T-cell (primary cell): Measurements from ENCODE around the gene FMN1. TPM values are rescaled to one million over a fixed set of nuclear protein-coding genes. Genes with fewer than 3 reads are reported as not detected.
A peak's percentile ranks its signal among the peaks of the same experiment; 100 is the strongest.

Experiments used
- ATAC-seq, 4 experiments: fragments of 200-7000 bp in 3 of 4; fragments of 150-1000 bp in 1 of 4; cut with Tn5 transposase; replicated peaks in 1 of 4; 1 replicate in 3 of 4; 2 replicates in 1 of 4; pipeline ENCODE4 v1.10.0; 2021; ENCODE audit warnings: moderate library complexity in 3 of 4, mild to moderate bottlenecking in 2 of 4, moderate number of reproducible peaks in 1 of 4
- CTCF ChIA-PET, 2 donors: fragments of 300-600 bp; sonication (Branson Sonifier 250); formaldehyde crosslinking; loops; one replicate each; lab custom pipeline; 2022; ENCODE audit warnings: antibody characterized with exemption in 2 of 2; lab: Charles Lee
- POLR2A ChIA-PET, 2 donors: fragments of 300-600 bp; sonication (Branson Sonifier 250); formaldehyde crosslinking; loops; one replicate each; lab custom pipeline; 2022; ENCODE audit warnings: antibody characterized with exemption in 2 of 2; lab: Charles Lee
- DNase-seq, 35 experiments: peaks; one replicate each; pipeline versions ENCODE4 v3.0.0 to v3.0.0-alpha.2; 2013 to 2023
- H3K27ac ChIP-seq: one replicate; pipeline ENCODE4 v1.5.1; 2013; ENCODE audit warnings: low read length
- H3K27me3 ChIP-seq, 2 experiments: replicated peaks in 1 of 2; 1 replicate in 1 of 2; 2 replicates in 1 of 2; pipeline versions ENCODE4 v1.6.1 to v1.7.0; 2013; ENCODE audit warnings: low read length in 1 of 2, mixed read lengths in 1 of 2; ENCODE audit not compliant: control insufficient read depth in 2 of 2, insufficient read depth in 2 of 2; ENCODE audit errors: extremely low read depth in 1 of 2
- H3K36me3 ChIP-seq, 2 donors: 1 replicate in 1 of 2; 2 replicates in 1 of 2; pipeline versions ENCODE4 v1.6.1 to v1.7.0; 2013; ENCODE audit warnings: low read length in 1 of 2; ENCODE audit not compliant: control insufficient read depth in 2 of 2, insufficient read depth in 1 of 2; ENCODE audit errors: extremely low read depth in 1 of 2
- H3K4me1 ChIP-seq, 2 experiments: 1 replicate in 1 of 2; 2 replicates in 1 of 2; pipeline versions ENCODE4 v1.6.1 to v1.7.0; 2013; ENCODE audit warnings: low read length in 2 of 2, mixed read lengths in 1 of 2; ENCODE audit not compliant: insufficient read depth in 2 of 2, control insufficient read depth in 1 of 2; ENCODE audit errors: extremely low read depth in 1 of 2
- H3K4me3 ChIP-seq, 2 donors: 1 replicate in 1 of 2; 2 replicates in 1 of 2; pipeline versions ENCODE4 v1.5.1 to v1.7.0; 2013; ENCODE audit warnings: mild to moderate bottlenecking in 2 of 2, low read length in 1 of 2, moderate library complexity in 1 of 2; ENCODE audit not compliant: control insufficient read depth in 1 of 2; ENCODE audit errors: extremely low read depth in 1 of 2
- H3K9me3 ChIP-seq: 2 replicates; pipeline ENCODE4 v1.7.0; 2013
- H3K27ac Mint-ChIP-seq, 2 donors: one replicate each; pipeline ENCODE4 v1.8.0; 2020 to 2021; ENCODE audit warnings: mild to moderate bottlenecking in 2 of 2, mixed read lengths in 2 of 2
- H3K27me3 Mint-ChIP-seq, 2 donors: one replicate each; pipeline ENCODE4 v1.8.0; 2021 to 2022; ENCODE audit warnings: mixed read lengths in 2 of 2
- H3K36me3 Mint-ChIP-seq: one replicate; pipeline ENCODE4 v1.8.0; 2021; ENCODE audit warnings: mixed read lengths
- H3K4me1 Mint-ChIP-seq, 3 donors: one replicate each; pipeline ENCODE4 v1.8.0; 2020 to 2022; ENCODE audit warnings: mixed read lengths in 3 of 3, mild to moderate bottlenecking in 1 of 3
- H3K4me3 Mint-ChIP-seq, 3 donors: one replicate each; pipeline ENCODE4 v1.8.0; 2020 to 2022; ENCODE audit warnings: mild to moderate bottlenecking in 3 of 3, mixed read lengths in 3 of 3, moderate library complexity in 3 of 3
- H3K9me3 Mint-ChIP-seq, 3 donors: one replicate each; pipeline ENCODE4 v1.8.0; 2020 to 2022; ENCODE audit warnings: mixed read lengths in 3 of 3
- WGBS: methylation state at CpG from one replicate; pipeline ENCODE4 v1.1.5; 2013; ENCODE audit warnings: missing lambda C conversion rate; ENCODE audit not compliant: insufficient coverage; 5-methylcytosine and 5-hydroxymethylcytosine counted together
- total RNA-seq, 35 experiments: library from RNA in 6 of 35; stranded (reverse) in 6 of 35; fragments of 120-200 nt in 1 of 35; gene quantifications; one replicate each; pipeline versions ENCODE4 v1.2.1 to v1.2.4 and lab custom pipeline; 2013 to 2026

FMN1 gene
- total RNA-seq, 5 donors from 2014 or later (not counting 1 experiment from before 2014, with no cell fraction given): 0.20 to 22.4 (median 14.9) TPM

GRCh38 chr15:32717426-32718226 lies 476.9 kb downstream of the FMN1 start, which contains the start of gene GREM1:
Gene GREM1 (plus strand): TSS chr15:32718004. CDS start chr15:32730691, 12,687 bp downstream.
- 5% methylated on average over 91 of the region's 99 CpGs for WGBS
- H3K27me3 Mint-ChIP-seq: peaks cover 55 to 62% of the 10 kb centered on the region in 2 donors
- H3K36me3 Mint-ChIP-seq: no peaks in the 10 kb centered on the region
- ATAC-seq: no peak
- no peaks in the 10 kb centered on the region for H3K36me3 ChIP-seq
- H3K9me3 Mint-ChIP-seq: no peaks in the 10 kb centered on the region
- DNase-seq: no peak
- H3K27ac ChIP-seq: no peak within 1 kb of the TSS
- ChIA-PET CTCF (no interaction called here), POLR2A (no interaction called here)
- H3K9me3 ChIP-seq: no peaks in the 10 kb centered on the region
- H3K27me3 ChIP-seq: peaks cover 32% of the 10 kb centered on the region in 2 experiments
- peaks cover 23 to 28% (median 24%) of the 10 kb centered on the region in 3 donors for H3K4me1 Mint-ChIP-seq
- no peak within 1 kb of the TSS for H3K4me3 ChIP-seq
- H3K27ac Mint-ChIP-seq: no peak within 1 kb of the TSS
- peak within 1 kb of the TSS in 2 of 3 donors; percentile 43 to 61 for H3K4me3 Mint-ChIP-seq
- peaks cover 0 to 14% of the 10 kb centered on the region in 2 experiments for H3K4me1 ChIP-seq

- POLR2A ChIA-PET: no interaction called here
- DNase-seq (no peak), ATAC-seq (no peak)
- no peaks in the 10 kb centered on the region for H3K9me3 Mint-ChIP-seq
- H3K27me3 Mint-ChIP-seq: peaks cover 50 to 61% of the 10 kb centered on the region in 2 donors
- no peaks in the 10 kb centered on the region for H3K36me3 Mint-ChIP-seq
- peak overlapping the region in 1 of 3 donors; percentile 55 for H3K4me3 Mint-ChIP-seq
- H3K27ac ChIP-seq: no peak overlapping the region
- H3K9me3 ChIP-seq: no peaks in the 10 kb centered on the region
- peaks cover 32 to 34% of the 10 kb centered on the region in 2 experiments for H3K27me3 ChIP-seq
- H3K36me3 ChIP-seq: no peaks in the 10 kb centered on the region
- WGBS: 4% methylated on average over 7 of the region's 21 CpGs
- no peak overlapping the region for H3K4me3 ChIP-seq
- peaks cover 23 to 28% (median 24%) of the 10 kb centered on the region in 3 donors for H3K4me1 Mint-ChIP-seq
- H3K4me1 ChIP-seq: peaks cover 0 to 14% of the 10 kb centered on the region in 2 experiments
- H3K27ac Mint-ChIP-seq: no peak overlapping the region
- CTCF ChIA-PET: no interaction called here
These were observed 477.5 kb downstream of the FMN1 start for GRCh38 chr15:32716915-32717425.

- ChIA-PET CTCF (no interaction called here), POLR2A (no interaction called here)
- Histone ChIP-seq H3K27me3 (peaks cover 32 to 34% of the 10 kb centered on the region in 2 experiments), H3K27ac (no peak overlapping the region), H3K9me3 (no peaks in the 10 kb centered on the region), H3K4me1 (peaks cover 0 to 14% of the 10 kb centered on the region in 2 experiments), H3K36me3 (no peaks in the 10 kb centered on the region), H3K4me3 (no peak overlapping the region)
- no peaks in the 10 kb centered on the region for H3K36me3 Mint-ChIP-seq
- peak overlapping the region in 1 of 3 donors; percentile 55 for H3K4me3 Mint-ChIP-seq
- H3K4me1 Mint-ChIP-seq: peaks cover 23 to 28% (median 24%) of the 10 kb centered on the region in 3 donors
- DNase-seq (no peak), ATAC-seq (no peak)
- no peak overlapping the region for H3K27ac Mint-ChIP-seq
- H3K27me3 Mint-ChIP-seq: peaks cover 56 to 63% of the 10 kb centered on the region in 2 donors
- no peaks in the 10 kb centered on the region for H3K9me3 Mint-ChIP-seq
- WGBS: 15% methylated on average over 4 of the region's 13 CpGs
These were observed 478.1 kb downstream of the FMN1 start for GRCh38 chr15:32716216-32716914.

Other genes with a start within 250 kb of the FMN1 start
- gene RYR3, start 116.3 kb upstream of the FMN1 start, total RNA-seq: under 1 TPM in 4 of 5 donors, not detected in 1; 0.03 to 0.07 (median 0.04) TPM